ENCODE results near the gene CIC. TPM values are rescaled to one million over a fixed set of nuclear protein-coding genes. Genes with fewer than 3 reads are reported as not detected.

Gene CIC
- total and polyA plus RNA-seq, 9 of the 15 experiments (the other 6 are each of a cell fraction or from before 2014, with no cell fraction given): 0.07 to 44.7 (median 8.6) TPM

- TF ChIP-seq, protein P1, sequence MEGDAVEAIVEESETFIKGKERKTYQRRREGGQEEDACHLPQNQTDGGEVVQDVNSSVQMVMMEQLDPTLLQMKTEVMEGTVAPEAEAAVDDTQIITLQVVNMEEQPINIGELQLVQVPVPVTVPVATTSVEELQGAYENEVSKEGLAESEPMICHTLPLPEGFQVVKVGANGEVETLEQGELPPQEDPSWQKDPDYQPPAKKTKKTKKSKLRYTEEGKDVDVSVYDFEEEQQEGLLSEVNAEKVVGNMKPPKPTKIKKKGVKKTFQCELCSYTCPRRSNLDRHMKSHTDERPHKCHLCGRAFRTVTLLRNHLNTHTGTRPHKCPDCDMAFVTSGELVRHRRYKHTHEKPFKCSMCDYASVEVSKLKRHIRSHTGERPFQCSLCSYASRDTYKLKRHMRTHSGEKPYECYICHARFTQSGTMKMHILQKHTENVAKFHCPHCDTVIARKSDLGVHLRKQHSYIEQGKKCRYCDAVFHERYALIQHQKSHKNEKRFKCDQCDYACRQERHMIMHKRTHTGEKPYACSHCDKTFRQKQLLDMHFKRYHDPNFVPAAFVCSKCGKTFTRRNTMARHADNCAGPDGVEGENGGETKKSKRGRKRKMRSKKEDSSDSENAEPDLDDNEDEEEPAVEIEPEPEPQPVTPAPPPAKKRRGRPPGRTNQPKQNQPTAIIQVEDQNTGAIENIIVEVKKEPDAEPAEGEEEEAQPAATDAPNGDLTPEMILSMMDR (IDR thresholded peaks at IDR 0.05 in 2 of 3, conservative IDR thresholded peaks at IDR 0.05 in 1 of 3; ENCODE audit: insufficient read depth in 2 of 3, low read depth in 1 of 3, low read length in 3 of 3): peak; percentile 50 to 96 (median 67); a peak in 5 of 6 replicates
- no peak for TF ChIP-seq ZNF655 (CRISPR knock-in tag; IDR thresholded peaks at IDR 0.05)
- peak; percentile 11; the same call in 1 of the 2 replicates for TF ChIP-seq REST (IDR thresholded peaks at IDR 0.05; ENCODE audit: borderline replicate concordance)
- TF ChIP-seq REST (CRISPR knock-in tag; IDR thresholded peaks at IDR 0.05; ENCODE audit: low read depth): no peak
Measured at GRCh38 chr19:42290523-42291434, 21.7 kb downstream of the CIC start (continued).
